Liver (tissue), 9 donors: Measurements from ENCODE around the gene CPLANE1. TPM values are rescaled to one million over a fixed set of nuclear protein-coding genes. Genes with fewer than 3 reads are reported as not detected.

Source experiments
- DNase-seq: peaks from one replicate; pipeline ENCODE4 v3.0.0-alpha.2; 2017; ENCODE audit warnings: low spot score
- H3K27ac ChIP-seq, 2 donors: one replicate each; pipeline ENCODE4 v1.7.0; 2013; ENCODE audit warnings: inconsistent platforms in 2 of 2, low read length in 2 of 2, control low read depth in 1 of 2, low read depth in 1 of 2, mild to moderate bottlenecking in 1 of 2
- H3K27me3 ChIP-seq, 4 donors: one replicate each; pipeline versions ENCODE4 v1.6.1 to v1.7.0; 2013; ENCODE audit warnings: low read length in 3 of 4, inconsistent platforms in 1 of 4, mild to moderate bottlenecking in 1 of 4, moderate library complexity in 1 of 4; ENCODE audit not compliant: control insufficient read depth in 4 of 4, insufficient read depth in 4 of 4
- H3K36me3 ChIP-seq, 4 donors: one replicate each; pipeline versions ENCODE4 v1.6.1 to v1.7.0; 2013; ENCODE audit warnings: low read length in 3 of 4, mild to moderate bottlenecking in 3 of 4, low read depth in 1 of 4, moderate library complexity in 1 of 4; ENCODE audit not compliant: control insufficient read depth in 4 of 4, insufficient read depth in 3 of 4
- H3K4me1 ChIP-seq, 4 donors: one replicate each; pipeline versions ENCODE4 v1.6.1 to v1.7.0; 2013; ENCODE audit warnings: low read length in 3 of 4, mild to moderate bottlenecking in 3 of 4, moderate library complexity in 1 of 4; ENCODE audit not compliant: control insufficient read depth in 4 of 4, insufficient read depth in 4 of 4
- H3K4me3 ChIP-seq, 3 donors: one replicate each; pipeline versions ENCODE4 v1.6.1 to v1.7.0; 2013; ENCODE audit warnings: low read length in 3 of 3, control low read depth in 1 of 3, low read depth in 1 of 3, mild to moderate bottlenecking in 1 of 3
- H3K9ac ChIP-seq, 2 donors: one replicate each; pipeline ENCODE4 v1.7.0; 2013; ENCODE audit warnings: low read length in 2 of 2, mild to moderate bottlenecking in 2 of 2, moderate library complexity in 2 of 2, control low read depth in 1 of 2, low read depth in 1 of 2
- H3K9me3 ChIP-seq, 4 donors: one replicate each; pipeline versions ENCODE4 v1.6.1 to v1.7.0; 2013; ENCODE audit warnings: low read length in 3 of 4; ENCODE audit not compliant: control insufficient read depth in 4 of 4
- EGR1 ChIP-seq, 2 donors: IDR thresholded peaks; 2 replicates each; pipeline ENCODE4 v1.6.1; 2016 to 2018; ENCODE audit warnings: antibody characterized with exemption in 2 of 2, low read depth in 2 of 2
- FOXA1 ChIP-seq: IDR thresholded peaks from 2 replicates; pipeline ENCODE4 v1.6.1; 2016; ENCODE audit warnings: antibody characterized with exemption
- FOXA2 ChIP-seq: IDR thresholded peaks from 2 replicates; pipeline ENCODE4 v1.6.1; 2016; ENCODE audit warnings: antibody characterized with exemption
- GABPA ChIP-seq, 2 donors: IDR thresholded peaks in 1 of 2; conservative IDR thresholded peaks in 1 of 2; 2 replicates each; pipeline ENCODE4 v1.6.1; 2016; ENCODE audit warnings: antibody characterized with exemption in 2 of 2, mild to moderate bottlenecking in 1 of 2, moderate library complexity in 1 of 2
- HNF4A ChIP-seq, 2 donors: conservative IDR thresholded peaks; 2 replicates each; pipeline ENCODE4 v1.6.1; 2016; ENCODE audit warnings: antibody characterized with exemption in 2 of 2, mild to moderate bottlenecking in 2 of 2
- HNF4G ChIP-seq: IDR thresholded peaks from 2 replicates; pipeline ENCODE4 v1.6.1; 2016; ENCODE audit warnings: antibody characterized with exemption
- JUND ChIP-seq, 2 donors: IDR thresholded peaks; 2 replicates each; pipeline ENCODE4 v1.6.1; 2016; ENCODE audit warnings: antibody characterized with exemption in 2 of 2
- RAD21 ChIP-seq, 2 donors: IDR thresholded peaks; 2 replicates each; pipeline ENCODE4 v1.6.1; 2016; ENCODE audit warnings: antibody characterized with exemption in 2 of 2, mild to moderate bottlenecking in 2 of 2
- YY1 ChIP-seq: IDR thresholded peaks from 2 replicates; pipeline ENCODE4 v1.6.1; 2016; ENCODE audit warnings: antibody characterized with exemption, mild to moderate bottlenecking
- WGBS: extraction: QIAGEN DNeasy Blood & Tissue Kit; methylation state at CpG from one replicate; pipeline ENCODE4 v1.1.7; 2013; 5-methylcytosine and 5-hydroxymethylcytosine counted together
- polyA plus RNA-seq, 2 donors: library from polyadenylated mRNA; stranded (reverse) in 1 of 2; unstranded in 1 of 2; fragments of 200-250 nt in 1 of 2; fragments of >200 nt in 1 of 2; fragmentation: Nextera tagmentation in 1 of 2; extraction: Ambion mirVana in 1 of 2; gene quantifications; one replicate each; pipeline versions ENCODE4 v1.2.1 to v1.2.3, GENCODE V29; 2013 to 2015
- total RNA-seq, 2 donors: library from RNA; depleted of rRNA; stranded (reverse); fragments of >200 nt; gene quantifications; one replicate each; pipeline ENCODE4 v1.2.3, GENCODE V29; 2014
- TF ChIP-seq, protein P1 (sequence below): IDR thresholded peaks from 2 replicates; pipeline ENCODE4 v1.6.1; 2016; ENCODE audit warnings: antibody characterized with exemption
- TF ChIP-seq, protein P2 (sequence below): IDR thresholded peaks from 2 replicates; pipeline ENCODE4 v1.6.1; 2016; ENCODE audit warnings: antibody characterized with exemption, mild to moderate bottlenecking
- TF ChIP-seq, protein P3 (sequence below): IDR thresholded peaks from 2 replicates; pipeline ENCODE4 v1.6.1; 2016; ENCODE audit warnings: antibody characterized with exemption
- TF ChIP-seq, protein P4 (sequence below): fragments of 150-350 bp; IDR thresholded peaks from 2 replicates; pipeline ENCODE4 v1.5.1; 2017; ENCODE audit warnings: improper control_type of control experiment, low read depth, low read length; ENCODE audit not compliant: missing input control
- TF ChIP-seq, protein P5 (sequence below): IDR thresholded peaks from 2 replicates; pipeline ENCODE4 v1.6.1; 2016; ENCODE audit warnings: antibody characterized with exemption
- donor health status: healthy.
- donor health status: healthy.
- donor health status: healthy.
- donor health status: healthy.
- donor health status: healthy.

The CPLANE1 gene
- total and polyA plus RNA-seq, 4 donors = 0.75 to 11.6 (median 3.8) TPM

DNA sequence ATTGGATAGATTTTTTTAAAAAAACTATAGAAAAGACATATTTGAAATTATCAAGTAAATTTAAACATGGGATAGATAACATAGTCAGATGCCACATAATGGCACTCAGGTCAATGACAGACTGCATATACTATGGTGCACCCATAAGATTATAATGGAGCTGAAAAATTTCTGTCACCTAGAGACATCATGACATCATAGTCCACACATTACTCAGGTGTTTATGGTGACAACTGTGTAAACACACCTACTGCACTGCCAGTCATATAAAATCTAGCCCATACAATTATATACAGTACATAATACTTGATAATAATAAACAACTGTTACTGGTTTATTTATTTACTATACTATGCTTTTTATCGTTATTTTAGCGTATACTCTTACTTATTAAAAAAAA, 58.6 kb downstream of the CPLANE1 start (continued):
- TF ChIP-seq EGR1 (IDR thresholded peaks at IDR 0.05; ENCODE audit: low read depth in 2 of 2) = no peak
- TF ChIP-seq GABPA (IDR thresholded peaks at IDR 0.05 in 1 of 2, conservative IDR thresholded peaks at IDR 0.05 in 1 of 2) = no peak

DNA sequence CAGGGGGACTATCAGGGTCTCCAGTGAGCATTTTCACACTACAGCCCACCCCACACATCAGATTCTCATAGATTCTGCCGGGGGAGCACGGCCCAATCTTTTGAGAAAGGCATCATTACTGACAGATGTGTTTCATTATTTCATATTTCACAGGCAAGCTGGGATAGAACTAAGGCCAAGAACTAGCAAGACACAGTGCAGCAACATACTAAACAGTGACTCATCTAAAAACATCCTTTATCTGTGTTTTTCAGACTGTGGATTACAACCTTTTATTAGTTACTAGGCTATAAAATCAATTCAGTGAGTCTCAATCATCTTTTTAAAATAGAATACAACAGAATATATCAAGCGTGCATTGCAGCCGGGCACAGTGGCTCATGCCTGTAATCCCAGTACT, 59.8 kb downstream of the CPLANE1 start:
- H3K27ac ChIP-seq = no peak overlapping the region
- peaks cover 2 to 16% (median 10%) of the 10 kb centered on the region in 4 donors for H3K36me3 ChIP-seq
- H3K9ac ChIP-seq = no peak overlapping the region
- H3K4me3 ChIP-seq = no peak overlapping the region
- TF ChIP-seq FOXA1 = no peak
- TF ChIP-seq JUND (IDR thresholded peaks at IDR 0.05) = no peak
- TF ChIP-seq, protein P1, sequence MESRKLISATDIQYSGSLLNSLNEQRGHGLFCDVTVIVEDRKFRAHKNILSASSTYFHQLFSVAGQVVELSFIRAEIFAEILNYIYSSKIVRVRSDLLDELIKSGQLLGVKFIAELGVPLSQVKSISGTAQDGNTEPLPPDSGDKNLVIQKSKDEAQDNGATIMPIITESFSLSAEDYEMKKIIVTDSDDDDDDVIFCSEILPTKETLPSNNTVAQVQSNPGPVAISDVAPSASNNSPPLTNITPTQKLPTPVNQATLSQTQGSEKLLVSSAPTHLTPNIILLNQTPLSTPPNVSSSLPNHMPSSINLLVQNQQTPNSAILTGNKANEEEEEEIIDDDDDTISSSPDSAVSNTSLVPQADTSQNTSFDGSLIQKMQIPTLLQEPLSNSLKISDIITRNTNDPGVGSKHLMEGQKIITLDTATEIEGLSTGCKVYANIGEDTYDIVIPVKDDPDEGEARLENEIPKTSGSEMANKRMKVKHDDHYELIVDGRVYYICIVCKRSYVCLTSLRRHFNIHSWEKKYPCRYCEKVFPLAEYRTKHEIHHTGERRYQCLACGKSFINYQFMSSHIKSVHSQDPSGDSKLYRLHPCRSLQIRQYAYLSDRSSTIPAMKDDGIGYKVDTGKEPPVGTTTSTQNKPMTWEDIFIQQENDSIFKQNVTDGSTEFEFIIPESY = no peak
- no peak for TF ChIP-seq RAD21 (IDR thresholded peaks at IDR 0.05)
- TF ChIP-seq YY1 = no peak
- TF ChIP-seq HNF4A (conservative IDR thresholded peaks at IDR 0.05) = no peak
- TF ChIP-seq, protein P2, sequence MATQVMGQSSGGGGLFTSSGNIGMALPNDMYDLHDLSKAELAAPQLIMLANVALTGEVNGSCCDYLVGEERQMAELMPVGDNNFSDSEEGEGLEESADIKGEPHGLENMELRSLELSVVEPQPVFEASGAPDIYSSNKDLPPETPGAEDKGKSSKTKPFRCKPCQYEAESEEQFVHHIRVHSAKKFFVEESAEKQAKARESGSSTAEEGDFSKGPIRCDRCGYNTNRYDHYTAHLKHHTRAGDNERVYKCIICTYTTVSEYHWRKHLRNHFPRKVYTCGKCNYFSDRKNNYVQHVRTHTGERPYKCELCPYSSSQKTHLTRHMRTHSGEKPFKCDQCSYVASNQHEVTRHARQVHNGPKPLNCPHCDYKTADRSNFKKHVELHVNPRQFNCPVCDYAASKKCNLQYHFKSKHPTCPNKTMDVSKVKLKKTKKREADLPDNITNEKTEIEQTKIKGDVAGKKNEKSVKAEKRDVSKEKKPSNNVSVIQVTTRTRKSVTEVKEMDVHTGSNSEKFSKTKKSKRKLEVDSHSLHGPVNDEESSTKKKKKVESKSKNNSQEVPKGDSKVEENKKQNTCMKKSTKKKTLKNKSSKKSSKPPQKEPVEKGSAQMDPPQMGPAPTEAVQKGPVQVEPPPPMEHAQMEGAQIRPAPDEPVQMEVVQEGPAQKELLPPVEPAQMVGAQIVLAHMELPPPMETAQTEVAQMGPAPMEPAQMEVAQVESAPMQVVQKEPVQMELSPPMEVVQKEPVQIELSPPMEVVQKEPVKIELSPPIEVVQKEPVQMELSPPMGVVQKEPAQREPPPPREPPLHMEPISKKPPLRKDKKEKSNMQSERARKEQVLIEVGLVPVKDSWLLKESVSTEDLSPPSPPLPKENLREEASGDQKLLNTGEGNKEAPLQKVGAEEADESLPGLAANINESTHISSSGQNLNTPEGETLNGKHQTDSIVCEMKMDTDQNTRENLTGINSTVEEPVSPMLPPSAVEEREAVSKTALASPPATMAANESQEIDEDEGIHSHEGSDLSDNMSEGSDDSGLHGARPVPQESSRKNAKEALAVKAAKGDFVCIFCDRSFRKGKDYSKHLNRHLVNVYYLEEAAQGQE = no peak
- TF ChIP-seq EGR1 (IDR thresholded peaks at IDR 0.05; ENCODE audit: low read depth in 2 of 2) = no peak
- TF ChIP-seq, protein P3, sequence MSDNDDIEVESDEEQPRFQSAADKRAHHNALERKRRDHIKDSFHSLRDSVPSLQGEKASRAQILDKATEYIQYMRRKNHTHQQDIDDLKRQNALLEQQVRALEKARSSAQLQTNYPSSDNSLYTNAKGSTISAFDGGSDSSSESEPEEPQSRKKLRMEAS = no peak
- TF ChIP-seq HNF4G = no peak
- no peaks in the 10 kb centered on the region for H3K9me3 ChIP-seq
- DNase-seq = no peak
- no peaks in the 10 kb centered on the region for H3K27me3 ChIP-seq
- no peaks in the 10 kb centered on the region for H3K4me1 ChIP-seq
- 97% methylated on average over 4 of the region's 4 CpGs for WGBS

DNA sequence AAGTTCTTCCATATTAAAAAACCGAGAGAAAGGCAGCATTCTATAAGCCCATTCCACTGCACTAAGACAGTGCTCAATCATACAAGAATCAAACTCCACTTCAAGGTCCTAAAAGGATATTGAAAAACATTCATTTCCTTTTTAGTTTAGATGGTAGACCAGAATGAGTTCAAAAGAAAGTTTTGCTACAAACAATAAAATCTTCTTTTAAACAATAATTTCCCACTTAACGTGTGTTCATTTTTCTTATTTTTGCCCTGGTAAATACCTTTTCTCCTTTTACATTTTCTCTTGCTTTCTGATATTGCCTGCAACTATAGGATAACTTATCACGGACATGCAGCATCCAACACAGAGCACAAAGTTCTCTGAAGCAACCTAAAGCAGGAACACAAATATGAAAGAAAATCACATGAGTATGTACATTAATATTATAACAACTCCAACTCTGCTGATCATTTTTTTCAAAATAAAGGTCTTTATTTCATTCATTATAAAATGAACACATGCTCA, 61.7 kb downstream of the CPLANE1 start:
- TF ChIP-seq FOXA2 = no peak
- no peak for TF ChIP-seq YY1
- no peak for TF ChIP-seq FOXA1
- TF ChIP-seq, protein P3 = no peak
- TF ChIP-seq, protein P4, sequence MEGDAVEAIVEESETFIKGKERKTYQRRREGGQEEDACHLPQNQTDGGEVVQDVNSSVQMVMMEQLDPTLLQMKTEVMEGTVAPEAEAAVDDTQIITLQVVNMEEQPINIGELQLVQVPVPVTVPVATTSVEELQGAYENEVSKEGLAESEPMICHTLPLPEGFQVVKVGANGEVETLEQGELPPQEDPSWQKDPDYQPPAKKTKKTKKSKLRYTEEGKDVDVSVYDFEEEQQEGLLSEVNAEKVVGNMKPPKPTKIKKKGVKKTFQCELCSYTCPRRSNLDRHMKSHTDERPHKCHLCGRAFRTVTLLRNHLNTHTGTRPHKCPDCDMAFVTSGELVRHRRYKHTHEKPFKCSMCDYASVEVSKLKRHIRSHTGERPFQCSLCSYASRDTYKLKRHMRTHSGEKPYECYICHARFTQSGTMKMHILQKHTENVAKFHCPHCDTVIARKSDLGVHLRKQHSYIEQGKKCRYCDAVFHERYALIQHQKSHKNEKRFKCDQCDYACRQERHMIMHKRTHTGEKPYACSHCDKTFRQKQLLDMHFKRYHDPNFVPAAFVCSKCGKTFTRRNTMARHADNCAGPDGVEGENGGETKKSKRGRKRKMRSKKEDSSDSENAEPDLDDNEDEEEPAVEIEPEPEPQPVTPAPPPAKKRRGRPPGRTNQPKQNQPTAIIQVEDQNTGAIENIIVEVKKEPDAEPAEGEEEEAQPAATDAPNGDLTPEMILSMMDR = no peak
- TF ChIP-seq HNF4G = no peak
- TF ChIP-seq, protein P5, sequence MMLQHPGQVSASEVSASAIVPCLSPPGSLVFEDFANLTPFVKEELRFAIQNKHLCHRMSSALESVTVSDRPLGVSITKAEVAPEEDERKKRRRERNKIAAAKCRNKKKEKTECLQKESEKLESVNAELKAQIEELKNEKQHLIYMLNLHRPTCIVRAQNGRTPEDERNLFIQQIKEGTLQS = no peak
- Histone ChIP-seq H3K27ac (no peak overlapping the region), H3K4me3 (no peak overlapping the region), H3K36me3 (peaks cover 4 to 21% (median 12%) of the 10 kb centered on the region in 4 donors), H3K4me1 (no peaks in the 10 kb centered on the region), H3K27me3 (no peaks in the 10 kb centered on the region), H3K9me3 (no peaks in the 10 kb centered on the region), H3K9ac (no peak overlapping the region)
- WGBS = 97% methylated on average over 3 of the region's 3 CpGs
- DNase-seq = no peak
